K562 (cell line): Measurements from ENCODE around the gene ENOSF1. TPM values are rescaled to one million over a fixed set of nuclear protein-coding genes. Genes with fewer than 3 reads are reported as not detected.

Source experiments
- ATAC-seq: fragments of 200-7000 bp; cut with Tn5 transposase; 3 replicates; pipeline ENCODE4 v1.9.1; 2020; ENCODE audit warnings: moderate library complexity
- BruUV-seq: library from RNA; stranded (reverse); fragments of 400-500 nt; replicated peaks from 2 replicates; lab custom pipeline; 2021; lab: Mats Ljungman, UMichigan
- CTCF ChIA-PET: fragments of 300-600 bp; formaldehyde crosslinking; extraction: SDS; loops from one replicate; lab custom pipeline; 2021; ENCODE audit warnings: low intra/inter-chr PET ratio; lab: Yijun Ruan, JAX
- POLR2A ChIA-PET: fragments of 300-600, 350-650 bp; sonication (Branson Sonifier 250); formaldehyde crosslinking; extraction: SDS; loops from one replicate; lab custom pipeline; 2021; ENCODE audit warnings: antibody characterized with exemption, inconsistent platforms; lab: Yijun Ruan, JAX
- DNase-seq, 4 experiments: peaks; one replicate each; pipeline versions ENCODE4 v3.0.0 to v3.0.0-alpha.2; 2011 to 2018; ENCODE audit warnings: low spot score in 3 of 4, mixed read lengths in 3 of 4; ENCODE audit errors: extremely low read depth in 1 of 4
- FAIRE-seq: peaks from 2 replicates; lab custom pipeline; 2011; peaks lifted over from hg19 to GRCh38; lab: Jason Lieb, UNC
- H2AFZ ChIP-seq: 2 replicates; pipeline ENCODE4 v1.6.0; 2011; ENCODE audit warnings: low read depth, low read length, control low read depth, inconsistent platforms
- H3K27ac ChIP-seq: fragments of 200-600 bp; 3 replicates; pipeline ENCODE4 v1.8.0; 2011; ENCODE audit warnings: low read depth, mild to moderate bottlenecking, control low read depth, inconsistent platforms, low read length, moderate library complexity, mixed read lengths; ENCODE audit errors: extremely low read depth
- H3K27me3 ChIP-seq, 2 experiments: fragments of 300-600 bp in 1 of 2; 2 replicates in 1 of 2; 3 replicates in 1 of 2; pipeline versions ENCODE4 v1.6.0 to v1.8.0; 2011; ENCODE audit warnings: inconsistent platforms in 2 of 2, low read length in 2 of 2, mild to moderate bottlenecking in 1 of 2, mixed read lengths in 1 of 2, moderate library complexity in 1 of 2; ENCODE audit not compliant: control insufficient read depth in 2 of 2, insufficient read depth in 2 of 2
- H3K36me3 ChIP-seq: fragments of 300-600 bp; 3 replicates; pipeline ENCODE4 v1.8.0; 2011; ENCODE audit warnings: mild to moderate bottlenecking, low read length, inconsistent platforms; ENCODE audit not compliant: control insufficient read depth, insufficient read depth
- H3K4me1 ChIP-seq, 2 experiments: fragments of 200-600 bp in 1 of 2; replicated peaks in 1 of 2; 2 replicates in 1 of 2; 3 replicates in 1 of 2; pipeline versions ENCODE4 v1.5.1 to v1.8.0; 2011; ENCODE audit warnings: inconsistent platforms in 2 of 2, low read length in 2 of 2, mild to moderate bottlenecking in 1 of 2, mixed read lengths in 1 of 2, moderate library complexity in 1 of 2; ENCODE audit not compliant: control insufficient read depth in 2 of 2, insufficient read depth in 2 of 2
- H3K4me2 ChIP-seq: 2 replicates; pipeline ENCODE4 v1.6.1; 2011; ENCODE audit warnings: low read length, control low read depth, inconsistent platforms, mixed read lengths; ENCODE audit not compliant: insufficient read depth
- H3K4me3 ChIP-seq: fragments of 200-600 bp; sonication (generic), shearing (Covaris generic); 2 replicates; pipeline ENCODE4 v1.5.1; 2016; ENCODE audit warnings: control low read depth, inconsistent platforms
- H3K79me2 ChIP-seq: fragments of 200-600 bp; 3 replicates; pipeline ENCODE4 v1.8.0; 2011; ENCODE audit warnings: low read length, inconsistent platforms; ENCODE audit not compliant: control insufficient read depth, insufficient read depth
- H3K9ac ChIP-seq, 2 experiments: 2 replicates each; pipeline versions ENCODE4 v1.6.0 to v1.6.1; 2011; ENCODE audit warnings: low read depth in 2 of 2, low read length in 2 of 2, control low read depth in 1 of 2, inconsistent platforms in 1 of 2, mild to moderate bottlenecking in 1 of 2, mixed read lengths in 1 of 2; ENCODE audit not compliant: insufficient read depth in 1 of 2
- H3K9me1 ChIP-seq: one replicate; pipeline ENCODE4 v1.6.0; 2011; ENCODE audit warnings: inconsistent platforms, mild to moderate bottlenecking, low read length, moderate library complexity; ENCODE audit not compliant: control insufficient read depth, insufficient read depth
- H3K9me3 ChIP-seq: replicated peaks from 2 replicates; pipeline ENCODE4 v1.5.1; 2011; ENCODE audit warnings: low read depth, low read length, inconsistent platforms; ENCODE audit not compliant: control insufficient read depth, insufficient read depth
- H4K20me1 ChIP-seq: replicated peaks from 2 replicates; pipeline ENCODE4 v1.6.1; 2011; ENCODE audit warnings: low read length, inconsistent platforms, mixed read lengths; ENCODE audit not compliant: control insufficient read depth, insufficient read depth
- PRDM10 ChIP-seq: fragments of 450-650 bp; IDR thresholded peaks from 2 replicates; pipeline ENCODE4 v1.6.1; 2018; ENCODE audit not compliant: partially characterized antibody
- TEAD2 ChIP-seq: fragments of 450-650 bp; IDR thresholded peaks from 2 replicates; pipeline ENCODE4 v1.6.1; 2016; ENCODE audit warnings: missing genetic modification characterization, control low read depth, missing compliant biosample characterization
- TOE1 ChIP-seq, 2 experiments: fragments of 450-650 bp in 1 of 2; sonication (generic) in 1 of 2; formaldehyde crosslinking in 1 of 2; IDR thresholded peaks; 2 replicates each; pipeline versions ENCODE4 v1.7.1 to v1.8.0; 2016 to 2022; ENCODE audit warnings: borderline replicate concordance in 2 of 2, mild to moderate bottlenecking in 2 of 2, antibody characterized with exemption in 1 of 2, inconsistent platforms in 1 of 2, low read depth in 1 of 2, missing genetic modification reagents in 1 of 2, moderate library complexity in 1 of 2
- WGBS: fragments of 100-300 bp; shearing (Covaris generic); methylation state at CpG from one replicate; pipeline ENCODE4 v1.1.6; 2016; ENCODE audit warnings: low coverage, mixed read lengths; ENCODE audit not compliant: insufficient coverage; ENCODE audit errors: missing lambda C conversion rate; 5-methylcytosine and 5-hydroxymethylcytosine counted together
- in situ Hi-C: fragments of 300-500 bp; cut with MboI; formaldehyde crosslinking; loops from 4 replicates; pipeline ENCODE4 v1.15.0; 2018; ENCODE audit warnings: inconsistent platforms, mixed read lengths
- intact Hi-C: fragments of 100-400 bp; cut with micrococcal nuclease; formaldehyde crosslinking; loops from 2 replicates; pipeline ENCODE4 v1.14.2; 2022
- polyA plus RNA-seq, 8 experiments: library from polyadenylated mRNA; depleted of rRNA in 4 of 8; stranded (reverse) in 5 of 8; unstranded in 3 of 8; fragments of >200 nt; fragmentation: Nextera tagmentation in 2 of 8; fragmentation: Illumina TruSeq in 1 of 8; extraction: Ambion mirVana in 2 of 8; extraction: Trizol in 1 of 8; gene quantifications; 2 replicates each; pipeline versions ENCODE4 v1.2.1 to v1.2.3, GENCODE V29; 2011 to 2014; ENCODE audit warnings: inconsistent platforms in 1 of 8, missing spikeins in 1 of 8
- total RNA-seq, 7 experiments: library from RNA; depleted of rRNA in 6 of 7; stranded (reverse); fragments of >200 nt in 6 of 7; fragmentation: Illumina TruSeq in 2 of 7; extraction: Trizol in 2 of 7; gene quantifications; 2 replicates each; pipeline versions ENCODE4 v1.2.1 to v1.2.3, GENCODE V29; 2011 to 2021; ENCODE audit warnings: low replicate concordance in 1 of 7

ENOSF1 gene
- total and polyA plus RNA-seq, 9 of the 15 experiments (the other 6 are each of a cell fraction or from before 2014, with no cell fraction given), result 15.5 to 66.4 (median 46.5) TPM

GRCh38 chr18:741931-742512, 29.6 kb upstream of the ENOSF1 start (continued):
- TF ChIP-seq TOE1 (IDR thresholded peaks at IDR 0.05; ENCODE audit: borderline replicate concordance) (0 out of 2 replicates have a peak, but pooled peaks have one; percentile 12), TOE1 (CRISPR knock-in tag; IDR thresholded peaks at IDR 0.05; ENCODE audit: borderline replicate concordance, low read depth) (no peak)

DNA sequence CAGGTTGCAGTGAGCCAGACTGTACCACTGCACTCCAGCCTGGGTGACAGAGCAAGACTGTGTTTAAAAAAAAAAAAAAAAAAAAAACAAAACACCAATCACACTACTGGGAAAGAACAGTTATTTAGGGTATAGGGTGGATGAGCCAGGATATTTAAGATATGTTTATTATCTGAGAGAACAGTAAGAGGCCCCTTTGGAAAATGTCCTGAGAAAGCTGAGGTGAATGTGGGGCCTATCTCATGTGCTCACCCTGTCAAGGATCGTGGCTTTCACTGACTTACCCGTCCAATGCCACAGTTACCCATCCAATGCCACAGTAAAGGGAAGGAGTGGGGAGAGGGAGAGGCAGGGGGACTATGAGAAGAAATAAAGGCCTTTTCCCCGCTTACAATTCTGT, 19.9 kb upstream of the ENOSF1 start:
- CTCF ChIA-PET, result no interaction called here
- intact Hi-C loops, result no loop called here
- in situ Hi-C loops, result no loop called here
- no peaks in the 10 kb centered on the region for H3K27me3 ChIP-seq
- H3K9me1 ChIP-seq, result no peaks in the 10 kb centered on the region
- no peak overlapping the region for H3K4me3 ChIP-seq
- TF ChIP-seq TEAD2 (tag), result no peak
- TF ChIP-seq PRDM10, result peak; percentile 49
- 79% methylated on average over 3 of the region's 3 CpGs for WGBS
- no peaks in the 10 kb centered on the region for H3K9me3 ChIP-seq
- no peaks in the 10 kb centered on the region; the same call in 2 of the 3 replicates for H3K79me2 ChIP-seq
- POLR2A ChIA-PET, result interaction anchor here (0.7 to 0.9 kb wide), 2 partner anchors 9 to 31 kb away, joined by 3 read pairs; no protein-coding TSS in a partner anchor
- DNase-seq, result no peak
- H4K20me1 ChIP-seq, result 0 out of 2 replicates have a peak, but pooled peaks cover 4% of the 10 kb centered on the region
- BruUV-seq, result TSS peak; percentile 2
- no peak for FAIRE-seq
- H3K36me3 ChIP-seq, result peaks cover 84% of the 10 kb centered on the region
- no peak for ATAC-seq
- H3K9ac ChIP-seq, result no peak overlapping the region
- no peak overlapping the region for H3K4me2 ChIP-seq
- no peak overlapping the region for H2AFZ ChIP-seq
- H3K27ac ChIP-seq, result no peak overlapping the region
- H3K4me1 ChIP-seq, result peaks cover 3 to 7% of the 10 kb centered on the region in 2 experiments; a peak in 2 of 5 replicates
